K562 (cell line): ENCODE measurements around the gene PDZRN3. TPM values are rescaled to one million over a fixed set of nuclear protein-coding genes. Genes with fewer than 3 reads are reported as not detected.

ENCODE experiments used
- ATAC-seq: fragments of 200-7000 bp; cut with Tn5 transposase; 3 replicates; pipeline ENCODE4 v1.9.1; 2020; ENCODE audit warnings: moderate library complexity
- BruUV-seq: library from RNA; stranded (reverse); fragments of 400-500 nt; replicated peaks from 2 replicates; lab custom pipeline; 2021; lab: Mats Ljungman, UMichigan
- CTCF ChIA-PET: fragments of 300-600 bp; formaldehyde crosslinking; extraction: SDS; loops from one replicate; lab custom pipeline; 2021; ENCODE audit warnings: low intra/inter-chr PET ratio; lab: Yijun Ruan, JAX
- POLR2A ChIA-PET: fragments of 300-600, 350-650 bp; sonication (Branson Sonifier 250); formaldehyde crosslinking; extraction: SDS; loops from one replicate; lab custom pipeline; 2021; ENCODE audit warnings: antibody characterized with exemption, inconsistent platforms; lab: Yijun Ruan, JAX
- DNase-seq, 4 experiments: peaks; one replicate each; pipeline versions ENCODE4 v3.0.0 to v3.0.0-alpha.2; 2011 to 2018; ENCODE audit warnings: low spot score in 3 of 4, mixed read lengths in 3 of 4; ENCODE audit errors: extremely low read depth in 1 of 4
- FAIRE-seq: peaks from 2 replicates; lab custom pipeline; 2011; peaks lifted over from hg19 to GRCh38; lab: Jason Lieb, UNC
- H2AFZ ChIP-seq: 2 replicates; pipeline ENCODE4 v1.6.0; 2011; ENCODE audit warnings: low read depth, low read length, control low read depth, inconsistent platforms
- H3K27ac ChIP-seq: fragments of 200-600 bp; 3 replicates; pipeline ENCODE4 v1.8.0; 2011; ENCODE audit warnings: low read depth, mild to moderate bottlenecking, control low read depth, inconsistent platforms, low read length, moderate library complexity, mixed read lengths; ENCODE audit errors: extremely low read depth
- H3K27me3 ChIP-seq, 2 experiments: fragments of 300-600 bp in 1 of 2; 2 replicates in 1 of 2; 3 replicates in 1 of 2; pipeline versions ENCODE4 v1.6.0 to v1.8.0; 2011; ENCODE audit warnings: inconsistent platforms in 2 of 2, low read length in 2 of 2, mild to moderate bottlenecking in 1 of 2, mixed read lengths in 1 of 2, moderate library complexity in 1 of 2; ENCODE audit not compliant: control insufficient read depth in 2 of 2, insufficient read depth in 2 of 2
- H3K36me3 ChIP-seq: fragments of 300-600 bp; 3 replicates; pipeline ENCODE4 v1.8.0; 2011; ENCODE audit warnings: mild to moderate bottlenecking, low read length, inconsistent platforms; ENCODE audit not compliant: control insufficient read depth, insufficient read depth
- H3K4me1 ChIP-seq, 2 experiments: fragments of 200-600 bp in 1 of 2; replicated peaks in 1 of 2; 2 replicates in 1 of 2; 3 replicates in 1 of 2; pipeline versions ENCODE4 v1.5.1 to v1.8.0; 2011; ENCODE audit warnings: inconsistent platforms in 2 of 2, low read length in 2 of 2, mild to moderate bottlenecking in 1 of 2, mixed read lengths in 1 of 2, moderate library complexity in 1 of 2; ENCODE audit not compliant: control insufficient read depth in 2 of 2, insufficient read depth in 2 of 2
- H3K4me2 ChIP-seq: 2 replicates; pipeline ENCODE4 v1.6.1; 2011; ENCODE audit warnings: low read length, control low read depth, inconsistent platforms, mixed read lengths; ENCODE audit not compliant: insufficient read depth
- H3K4me3 ChIP-seq: fragments of 200-600 bp; sonication (generic), shearing (Covaris generic); 2 replicates; pipeline ENCODE4 v1.5.1; 2016; ENCODE audit warnings: control low read depth, inconsistent platforms
- H3K79me2 ChIP-seq: fragments of 200-600 bp; 3 replicates; pipeline ENCODE4 v1.8.0; 2011; ENCODE audit warnings: low read length, inconsistent platforms; ENCODE audit not compliant: control insufficient read depth, insufficient read depth
- H3K9ac ChIP-seq, 2 experiments: 2 replicates each; pipeline versions ENCODE4 v1.6.0 to v1.6.1; 2011; ENCODE audit warnings: low read depth in 2 of 2, low read length in 2 of 2, control low read depth in 1 of 2, inconsistent platforms in 1 of 2, mild to moderate bottlenecking in 1 of 2, mixed read lengths in 1 of 2; ENCODE audit not compliant: insufficient read depth in 1 of 2
- H3K9me1 ChIP-seq: one replicate; pipeline ENCODE4 v1.6.0; 2011; ENCODE audit warnings: inconsistent platforms, mild to moderate bottlenecking, low read length, moderate library complexity; ENCODE audit not compliant: control insufficient read depth, insufficient read depth
- H3K9me3 ChIP-seq: replicated peaks from 2 replicates; pipeline ENCODE4 v1.5.1; 2011; ENCODE audit warnings: low read depth, low read length, inconsistent platforms; ENCODE audit not compliant: control insufficient read depth, insufficient read depth
- H4K20me1 ChIP-seq: replicated peaks from 2 replicates; pipeline ENCODE4 v1.6.1; 2011; ENCODE audit warnings: low read length, inconsistent platforms, mixed read lengths; ENCODE audit not compliant: control insufficient read depth, insufficient read depth
- BRF1 ChIP-seq: IDR thresholded peaks from 3 replicates; pipeline ENCODE4 v1.6.1; 2011; ENCODE audit warnings: borderline replicate concordance, mild to moderate bottlenecking; ENCODE audit not compliant: insufficient read length; ENCODE audit errors: extremely low read depth
- CBX1 ChIP-seq: sonication (generic); IDR thresholded peaks from 2 replicates; pipeline ENCODE4 v1.6.1; 2016; ENCODE audit warnings: antibody characterized with exemption, low read depth, mild to moderate bottlenecking
- CHAMP1 ChIP-seq: fragments of 450-650 bp; IDR thresholded peaks from 2 replicates; pipeline ENCODE4 v1.6.1; 2016; ENCODE audit warnings: mild to moderate bottlenecking
- CHCHD3 ChIP-seq: fragments of 250-450 bp; sonication (Bioruptor Pico); IDR thresholded peaks from 2 replicates; pipeline ENCODE4 v2.1.2; 2022; ENCODE audit warnings: mild to moderate bottlenecking
- MITF ChIP-seq: IDR thresholded peaks from 2 replicates; pipeline ENCODE4 v1.6.1; 2014; ENCODE audit warnings: antibody characterized with exemption
- MYBL2 ChIP-seq, 2 experiments: fragments of 450-650 bp in 1 of 2; sonication (generic) in 1 of 2; formaldehyde crosslinking in 1 of 2; IDR thresholded peaks; 2 replicates each; pipeline versions ENCODE4 v1.6.1 to v1.8.1; 2017 to 2022; ENCODE audit warnings: borderline replicate concordance in 1 of 2, inconsistent platforms in 1 of 2, low read depth in 1 of 2, mild to moderate bottlenecking in 1 of 2, missing genetic modification reagents in 1 of 2, moderate library complexity in 1 of 2
- RAD51 ChIP-seq: fragments of 450-650 bp; IDR thresholded peaks from 2 replicates; pipeline ENCODE4 v1.7.1; 2016; ENCODE audit warnings: low read depth, mild to moderate bottlenecking, borderline replicate concordance
- RBM39 ChIP-seq: fragments of 200-400 bp; formaldehyde crosslinking; optimal IDR thresholded peaks from 2 replicates; pipeline ENCODE3; 2018; ENCODE audit warnings: low read depth, low read length
- SNRNP70 ChIP-seq: fragments of 200-400 bp; formaldehyde crosslinking; optimal IDR thresholded peaks from 2 replicates; pipeline ENCODE3; 2017; ENCODE audit warnings: low read depth, low read length
- TAF7 ChIP-seq: fragments of 450-650 bp; IDR thresholded peaks from 2 replicates; pipeline ENCODE4 v1.6.1; 2016; ENCODE audit warnings: missing genetic modification characterization, missing compliant biosample characterization
- TCF7L2 ChIP-seq: fragments of 150-350 bp; IDR thresholded peaks from 2 replicates; pipeline ENCODE4 v1.6.1; 2016; ENCODE audit warnings: low read depth, mild to moderate bottlenecking, low read length, moderate library complexity
- ZKSCAN8 ChIP-seq: fragments of 200-800 bp; sonication (Bioruptor generic); IDR thresholded peaks from 2 replicates; pipeline ENCODE4 v1.6.1; 2016; ENCODE audit warnings: missing genetic modification characterization, missing compliant biosample characterization
- ZSCAN32 ChIP-seq: fragments of 450-650 bp; formaldehyde crosslinking; IDR thresholded peaks from 2 replicates; pipeline ENCODE4 v1.4.0; 2020; ENCODE audit warnings: mild to moderate bottlenecking, moderate library complexity
- WGBS: fragments of 100-300 bp; shearing (Covaris generic); methylation state at CpG from one replicate; pipeline ENCODE4 v1.1.6; 2016; ENCODE audit warnings: low coverage, mixed read lengths; ENCODE audit not compliant: insufficient coverage; ENCODE audit errors: missing lambda C conversion rate; 5-methylcytosine and 5-hydroxymethylcytosine counted together
- in situ Hi-C: fragments of 300-500 bp; cut with MboI; formaldehyde crosslinking; loops from 4 replicates; pipeline ENCODE4 v1.15.0; 2018; ENCODE audit warnings: inconsistent platforms, mixed read lengths
- intact Hi-C: fragments of 100-400 bp; cut with micrococcal nuclease; formaldehyde crosslinking; loops from 2 replicates; pipeline ENCODE4 v1.14.2; 2022
- polyA plus RNA-seq, 8 experiments: library from polyadenylated mRNA; depleted of rRNA in 4 of 8; stranded (reverse) in 5 of 8; unstranded in 3 of 8; fragments of >200 nt; fragmentation: Nextera tagmentation in 2 of 8; fragmentation: Illumina TruSeq in 1 of 8; extraction: Ambion mirVana in 2 of 8; extraction: Trizol in 1 of 8; gene quantifications; 2 replicates each; pipeline versions ENCODE4 v1.2.1 to v1.2.3, GENCODE V29; 2011 to 2014; ENCODE audit warnings: inconsistent platforms in 1 of 8, missing spikeins in 1 of 8
- total RNA-seq, 7 experiments: library from RNA; depleted of rRNA in 6 of 7; stranded (reverse); fragments of >200 nt in 6 of 7; fragmentation: Illumina TruSeq in 2 of 7; extraction: Trizol in 2 of 7; gene quantifications; 2 replicates each; pipeline versions ENCODE4 v1.2.1 to v1.2.3, GENCODE V29; 2011 to 2021; ENCODE audit warnings: low replicate concordance in 1 of 7

PDZRN3 gene
- total and polyA plus RNA-seq, 9 of the 15 experiments (the other 6 are each of a cell fraction or from before 2014, with no cell fraction given) = 0.16 TPM; not detected in 8

- no TSS peak for BruUV-seq
- 11% methylated on average over 3 of the region's 3 CpGs for WGBS
- no peaks in the 10 kb centered on the region for H4K20me1 ChIP-seq
- H3K36me3 ChIP-seq = no peaks in the 10 kb centered on the region
- H3K4me1 ChIP-seq = no peaks in the 10 kb centered on the region
- no peak overlapping the region for H3K9ac ChIP-seq
- in situ Hi-C loops (no loop called here), intact Hi-C loops (no loop called here)
- H3K27ac ChIP-seq = no peak overlapping the region
- no peaks in the 10 kb centered on the region for H3K9me1 ChIP-seq
- TF ChIP-seq ZKSCAN8 (CRISPR knock-in tag) = no peak
- no peak for TF ChIP-seq SNRNP70
- TF ChIP-seq RBM39 = no peak
- no peak for DNase-seq
- ChIA-PET CTCF (no interaction called here), POLR2A (no interaction called here)
- H3K27me3 ChIP-seq = no peaks in the 10 kb centered on the region
- H3K79me2 ChIP-seq = no peaks in the 10 kb centered on the region
- no peak for FAIRE-seq
- no peaks in the 10 kb centered on the region for H3K9me3 ChIP-seq
- ATAC-seq = no peak
- no peak overlapping the region for H3K4me2 ChIP-seq
- no peak overlapping the region for H2AFZ ChIP-seq
- H3K4me3 ChIP-seq = no peak overlapping the region
Measured at GRCh38 chr3:73633916-73634344, 9.2 kb upstream of the PDZRN3 start.

DNA sequence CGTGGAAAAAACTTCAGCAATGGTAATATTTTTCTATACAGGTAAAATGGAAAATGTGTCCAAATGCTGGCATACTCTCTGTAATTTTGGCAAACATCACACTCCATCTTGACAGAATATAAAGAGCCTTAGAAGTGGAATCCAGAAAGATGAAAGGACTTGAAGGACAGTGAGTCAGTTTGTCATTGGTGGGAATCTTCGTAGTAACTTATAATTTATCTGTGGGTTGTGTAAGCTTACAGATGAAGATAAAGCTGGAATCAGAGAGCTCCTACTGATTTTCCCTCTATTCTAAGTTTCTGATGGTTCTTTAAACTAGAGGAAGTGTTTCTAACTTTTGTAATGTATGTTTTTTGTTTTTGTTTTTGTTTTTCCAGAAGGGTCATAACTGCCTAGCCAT is 8.7 kb upstream of the PDZRN3 start:
- intact Hi-C loops = no loop called here
- 0% methylated on average over 2 of the region's 2 CpGs for WGBS
- H3K27me3 ChIP-seq = no peaks in the 10 kb centered on the region
- in situ Hi-C loops = no loop called here
- no peaks in the 10 kb centered on the region for H3K9me1 ChIP-seq
- no peak overlapping the region for H2AFZ ChIP-seq
- H3K36me3 ChIP-seq = no peaks in the 10 kb centered on the region
- no TSS peak for BruUV-seq
- no peaks in the 10 kb centered on the region for H3K4me1 ChIP-seq
- DNase-seq (no peak), FAIRE-seq (no peak), ATAC-seq (no peak)
- ChIA-PET POLR2A (no interaction called here), CTCF (no interaction called here)
- no peaks in the 10 kb centered on the region for H3K79me2 ChIP-seq
- no peak overlapping the region for H3K9ac ChIP-seq
- no peak overlapping the region for H3K4me3 ChIP-seq
- no peaks in the 10 kb centered on the region for H3K9me3 ChIP-seq
- H4K20me1 ChIP-seq = no peaks in the 10 kb centered on the region
- no peak overlapping the region for H3K27ac ChIP-seq
- H3K4me2 ChIP-seq = no peak overlapping the region
- TF ChIP-seq CHAMP1 (no peak), TCF7L2 (no peak), CHCHD3 (CRISPR knock-in tag) (no peak), TAF7 (tag) (no peak), ZSCAN32 (no peak), MITF (no peak), MYBL2 (IDR thresholded peaks at IDR 0.05; ENCODE audit: low read depth) (no peak), MYBL2 (CRISPR knock-in tag; IDR thresholded peaks at IDR 0.05; ENCODE audit: borderline replicate concordance) (no peak), RAD51 (no peak), CBX1 (no peak), BRF1 (no peak)
